Liver (tissue), 3 donors: Measurements from ENCODE around the gene SH2D4B.

ENCODE experiments used
- HNF4A ChIP-seq, 2 donors: conservative IDR thresholded peaks; 2 replicates each; pipeline ENCODE4 v1.6.1; 2016; ENCODE audit warnings: antibody characterized with exemption in 2 of 2, mild to moderate bottlenecking in 2 of 2
- JUND ChIP-seq, 2 donors: IDR thresholded peaks; 2 replicates each; pipeline ENCODE4 v1.6.1; 2016; ENCODE audit warnings: antibody characterized with exemption in 2 of 2
- MAX ChIP-seq: IDR thresholded peaks from 2 replicates; pipeline ENCODE4 v1.6.1; 2016; ENCODE audit warnings: antibody characterized with exemption
- RAD21 ChIP-seq, 2 donors: IDR thresholded peaks; 2 replicates each; pipeline ENCODE4 v1.6.1; 2016; ENCODE audit warnings: antibody characterized with exemption in 2 of 2, mild to moderate bottlenecking in 2 of 2
- REST ChIP-seq: IDR thresholded peaks from 2 replicates; pipeline ENCODE4 v1.6.1; 2016; ENCODE audit warnings: antibody characterized with exemption, mild to moderate bottlenecking
- SP1 ChIP-seq: IDR thresholded peaks from 2 replicates; pipeline ENCODE4 v1.6.1; 2018; ENCODE audit warnings: antibody characterized with exemption, mild to moderate bottlenecking
- TAF1 ChIP-seq: conservative IDR thresholded peaks from 2 replicates; pipeline ENCODE4 v1.6.1; 2016; ENCODE audit warnings: antibody characterized with exemption, mild to moderate bottlenecking
- YY1 ChIP-seq: IDR thresholded peaks from 2 replicates; pipeline ENCODE4 v1.6.1; 2016; ENCODE audit warnings: antibody characterized with exemption, mild to moderate bottlenecking
- TF ChIP-seq, protein P1 (sequence below): fragments of 150-350 bp; IDR thresholded peaks from 2 replicates; pipeline ENCODE4 v1.5.1; 2017; ENCODE audit warnings: improper control_type of control experiment, low read depth, low read length; ENCODE audit not compliant: missing input control
- donor health status: healthy.
- donor health status: healthy.

DNA sequence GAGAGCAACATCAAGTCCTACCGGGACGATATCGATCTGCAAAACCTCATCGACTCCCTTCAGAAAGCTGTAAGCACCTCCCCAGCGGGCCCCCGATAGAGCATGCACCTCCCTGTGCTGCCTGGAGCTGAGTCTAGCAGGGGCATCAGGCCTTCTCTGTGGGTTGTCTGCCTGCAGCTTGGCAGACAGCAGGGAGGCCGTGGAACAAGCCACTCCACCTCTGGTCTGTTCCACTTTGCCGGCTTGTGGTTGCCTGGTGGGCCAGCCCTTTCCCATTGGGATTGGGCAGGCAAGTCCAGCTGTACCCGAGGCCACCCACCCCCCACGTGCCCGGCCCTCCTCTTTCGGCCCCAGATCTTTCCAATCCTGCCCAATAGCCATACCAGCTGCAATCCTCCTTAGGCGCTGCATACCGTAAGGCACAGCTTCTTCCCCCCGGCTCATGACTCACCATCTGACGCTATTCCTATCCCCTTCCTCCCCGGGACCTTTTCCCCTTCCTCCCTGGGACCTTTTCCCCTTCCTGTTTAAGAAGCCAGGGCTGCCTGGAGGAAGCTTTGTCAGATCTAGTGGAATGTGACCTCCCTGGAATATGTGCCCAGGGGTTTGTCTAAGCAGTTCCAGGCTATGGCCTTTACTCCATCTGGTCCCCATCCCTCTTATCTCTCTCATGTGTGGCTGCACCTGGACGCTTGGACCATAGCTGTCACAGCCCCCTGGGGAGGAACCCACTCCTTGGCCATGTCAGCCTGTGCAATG lies 28.1 kb upstream of the SH2D4B start:
- TF ChIP-seq YY1 = no peak
- TF ChIP-seq RAD21 (IDR thresholded peaks at IDR 0.05) = peak in 1 of 2 donors; percentile 3
- TF ChIP-seq, protein P1, sequence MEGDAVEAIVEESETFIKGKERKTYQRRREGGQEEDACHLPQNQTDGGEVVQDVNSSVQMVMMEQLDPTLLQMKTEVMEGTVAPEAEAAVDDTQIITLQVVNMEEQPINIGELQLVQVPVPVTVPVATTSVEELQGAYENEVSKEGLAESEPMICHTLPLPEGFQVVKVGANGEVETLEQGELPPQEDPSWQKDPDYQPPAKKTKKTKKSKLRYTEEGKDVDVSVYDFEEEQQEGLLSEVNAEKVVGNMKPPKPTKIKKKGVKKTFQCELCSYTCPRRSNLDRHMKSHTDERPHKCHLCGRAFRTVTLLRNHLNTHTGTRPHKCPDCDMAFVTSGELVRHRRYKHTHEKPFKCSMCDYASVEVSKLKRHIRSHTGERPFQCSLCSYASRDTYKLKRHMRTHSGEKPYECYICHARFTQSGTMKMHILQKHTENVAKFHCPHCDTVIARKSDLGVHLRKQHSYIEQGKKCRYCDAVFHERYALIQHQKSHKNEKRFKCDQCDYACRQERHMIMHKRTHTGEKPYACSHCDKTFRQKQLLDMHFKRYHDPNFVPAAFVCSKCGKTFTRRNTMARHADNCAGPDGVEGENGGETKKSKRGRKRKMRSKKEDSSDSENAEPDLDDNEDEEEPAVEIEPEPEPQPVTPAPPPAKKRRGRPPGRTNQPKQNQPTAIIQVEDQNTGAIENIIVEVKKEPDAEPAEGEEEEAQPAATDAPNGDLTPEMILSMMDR = no peak
- no peak for TF ChIP-seq TAF1
- TF ChIP-seq REST = no peak
- peak; percentile 71 for TF ChIP-seq MAX
- no peak for TF ChIP-seq HNF4A (conservative IDR thresholded peaks at IDR 0.05)
- peak; percentile 17 for TF ChIP-seq SP1
- peak in 1 of 2 donors; percentile 65 for TF ChIP-seq JUND (IDR thresholded peaks at IDR 0.05)
